Stimulated activated CD8-positive, alpha-beta memory T cell treated with anti-CD3 and anti-CD28 coated beads, Interleukin-15, amount 100 ng/mL, for 48 hours (primary cell): ENCODE measurements around the gene RPS27A.
A peak's percentile ranks its signal among the peaks of the same experiment; 100 is the strongest.
"Not testable (repeated sequence)": the region's sequence is repeated elsewhere in the genome, so short reads cannot be mapped to it uniquely, and the experiment has no call there.

Experiments used
- DNase-seq, 2 donors: peaks; one replicate each; pipeline ENCODE4 v3.0.0-alpha.2; 2020; ENCODE audit warnings: low read depth in 2 of 2

Gene RPS27A

DNA sequence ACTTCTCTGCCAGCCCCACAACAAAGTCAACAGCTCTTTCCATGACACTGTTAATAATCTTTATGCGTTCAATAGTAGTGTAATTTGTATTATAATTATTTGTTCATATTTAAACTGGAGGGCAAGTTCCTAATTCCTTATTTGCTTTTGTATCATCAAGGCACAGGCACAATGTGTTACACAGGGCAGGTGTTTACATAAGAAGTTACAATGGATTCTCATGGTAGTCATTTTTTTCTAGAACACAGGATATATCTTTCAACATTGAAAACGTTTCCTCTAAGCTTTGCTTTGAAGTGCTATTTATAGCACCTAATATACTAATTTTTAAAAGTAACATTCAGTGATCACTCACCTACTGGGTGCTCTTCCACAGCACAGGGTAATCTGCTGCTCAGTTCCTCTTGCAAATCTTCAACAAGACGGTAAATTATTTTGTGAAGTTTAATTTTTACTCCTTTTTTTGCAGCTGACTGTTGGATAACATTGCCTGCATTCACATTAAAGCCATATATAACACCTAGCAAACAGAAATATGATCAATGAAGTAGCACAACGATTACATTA lies 7.3 kb downstream of the RPS27A start:
- DNase-seq = no peak

DNA sequence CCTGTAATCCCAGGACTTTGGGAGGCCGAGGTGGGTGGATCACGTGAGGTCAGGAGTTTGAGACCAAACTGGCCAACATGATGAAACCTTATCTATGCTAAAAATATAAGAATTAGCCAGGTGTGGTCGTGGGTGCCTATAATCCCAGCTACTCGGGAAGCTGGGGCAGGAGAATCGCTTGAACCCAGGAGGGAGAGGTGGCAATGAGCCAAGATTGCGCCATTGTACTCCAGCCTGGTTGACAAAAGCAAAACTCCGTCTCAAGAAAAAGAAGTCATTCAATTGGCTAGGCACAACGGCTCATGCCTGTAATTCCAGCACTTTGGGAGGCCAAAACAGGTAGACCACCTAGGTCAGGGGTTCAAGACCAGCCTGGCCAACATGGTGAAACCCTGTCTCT lies 9.1 kb downstream of the RPS27A start:
- not testable (repeated sequence) for DNase-seq

DNA sequence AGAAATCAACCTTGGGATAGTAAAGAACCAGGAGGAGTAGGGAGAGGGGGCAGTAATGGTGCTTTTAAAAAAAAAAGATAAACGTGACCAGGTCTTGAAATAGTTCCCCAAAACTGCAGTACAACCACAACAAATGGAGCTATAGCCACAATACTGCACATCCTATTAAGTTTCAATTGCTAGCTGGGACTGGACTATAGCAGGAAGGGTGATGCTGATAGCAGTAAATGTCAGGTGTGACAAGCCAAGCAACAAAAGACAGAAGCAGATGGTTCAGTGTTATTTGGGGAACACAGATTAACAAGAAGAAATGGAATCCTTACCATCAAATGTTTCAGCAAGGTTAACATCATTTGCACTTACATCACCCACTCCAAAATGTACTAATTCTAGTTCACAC lies 10.1 kb downstream of the RPS27A start:
- DNase-seq = no peak

DNA sequence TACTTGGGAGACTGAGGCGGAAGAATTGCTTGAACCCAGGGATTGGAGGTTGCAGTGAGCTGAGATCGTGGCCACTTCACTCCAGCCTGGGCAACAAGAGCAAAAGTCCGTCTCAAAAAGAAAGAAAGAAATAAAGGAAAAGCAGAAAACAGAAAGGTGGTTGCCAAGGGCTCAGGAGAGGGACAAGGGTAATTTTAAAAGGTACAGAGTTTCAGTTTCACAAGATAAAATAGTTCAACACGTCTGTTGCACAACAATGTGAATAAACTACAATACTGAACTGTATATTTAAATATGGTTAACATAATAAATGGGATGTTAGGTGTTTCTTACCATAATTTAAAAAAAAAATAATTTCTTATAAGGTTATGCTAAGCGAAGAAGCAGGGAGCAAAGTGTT lies 12.9 kb downstream of the RPS27A start:
- no peak for DNase-seq

DNA sequence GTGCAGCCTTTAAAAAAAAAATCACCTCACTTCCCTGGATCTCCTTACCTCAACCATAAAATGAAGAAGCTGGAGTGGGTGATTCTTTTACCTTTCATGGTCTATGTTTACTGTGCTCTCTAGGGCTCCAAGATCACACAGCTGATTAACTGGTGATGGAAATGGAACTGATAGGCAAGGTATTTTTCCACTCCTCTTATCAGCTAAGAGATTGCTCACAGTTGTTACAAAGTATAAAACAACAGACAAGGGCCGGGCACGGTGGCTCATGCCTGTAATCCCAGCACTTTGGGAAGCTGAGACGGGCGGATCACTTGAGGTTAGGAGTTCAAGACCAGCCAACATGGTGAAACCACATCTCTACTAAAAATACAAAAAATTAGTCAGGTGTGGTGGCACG lies 14.5 kb downstream of the RPS27A start:
- no peak for DNase-seq

DNA sequence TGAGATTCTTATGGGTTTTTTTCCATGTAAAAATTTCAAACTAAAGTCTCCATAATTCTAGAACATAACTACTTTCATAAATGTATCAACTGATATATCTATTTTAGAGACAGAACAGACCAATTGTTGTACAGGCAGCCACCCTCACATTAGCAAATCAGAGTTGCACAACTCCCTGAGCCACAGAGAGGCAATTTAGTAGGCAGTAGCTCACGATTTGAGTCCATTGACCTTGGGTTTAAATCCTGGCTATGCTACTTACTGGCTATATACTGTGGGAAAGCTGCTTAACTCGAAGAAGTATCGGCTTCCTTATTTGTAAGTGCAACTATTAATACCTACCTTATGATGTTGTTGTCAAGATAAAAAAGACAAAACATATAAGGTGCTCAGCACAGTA lies 20.3 kb downstream of the RPS27A start:
- no peak for DNase-seq

DNA sequence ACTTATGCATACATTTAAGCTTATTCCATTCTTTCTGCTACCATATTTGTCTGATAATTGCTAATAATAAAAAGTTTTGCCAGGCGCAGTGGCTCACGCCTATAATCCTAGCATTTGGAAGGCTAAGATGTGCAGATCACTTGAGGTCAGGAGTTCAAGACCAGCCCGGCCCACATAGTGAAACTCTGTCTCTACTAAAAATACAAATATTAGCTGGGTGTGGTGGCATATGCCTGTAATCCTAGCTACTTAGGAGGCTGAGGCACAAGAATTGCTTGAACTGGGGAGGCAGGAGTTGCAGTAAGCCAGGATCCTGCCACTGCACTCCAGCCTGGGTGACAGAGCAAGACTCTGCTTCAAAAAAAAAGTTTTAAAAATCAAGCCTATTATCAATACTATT lies 27.1 kb downstream of the RPS27A start:
- not testable (repeated sequence) for DNase-seq

DNA sequence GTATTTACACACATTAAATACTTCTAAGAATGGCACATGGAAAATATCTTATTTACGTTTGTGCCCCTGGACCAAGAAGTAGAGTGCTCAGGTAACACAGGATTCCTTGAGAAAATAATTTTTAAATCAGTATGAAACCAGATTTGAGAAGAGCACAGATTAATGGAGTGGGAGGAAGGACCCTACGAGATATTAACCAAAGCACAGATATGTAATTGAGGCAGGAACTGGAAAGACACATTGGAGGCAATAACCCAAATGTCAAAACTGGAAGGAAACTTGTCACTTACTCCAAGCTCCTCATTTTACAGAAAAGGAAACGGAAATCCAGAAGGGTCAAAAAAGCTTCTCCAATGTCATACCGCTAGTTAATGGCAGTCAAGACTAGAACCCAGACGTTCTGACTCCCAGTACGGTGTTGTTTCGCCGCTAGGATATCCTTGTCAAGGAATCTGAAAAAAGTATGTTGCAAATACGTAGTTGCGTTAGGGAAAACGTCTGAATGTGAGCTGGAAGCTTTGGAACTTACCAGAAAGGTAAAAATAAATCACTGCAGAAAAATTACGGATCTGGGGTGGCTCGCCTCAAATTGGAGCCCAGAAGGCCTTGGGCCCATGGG lies 35.9 kb downstream of the RPS27A start:
- DNase-seq = no peak

DNA sequence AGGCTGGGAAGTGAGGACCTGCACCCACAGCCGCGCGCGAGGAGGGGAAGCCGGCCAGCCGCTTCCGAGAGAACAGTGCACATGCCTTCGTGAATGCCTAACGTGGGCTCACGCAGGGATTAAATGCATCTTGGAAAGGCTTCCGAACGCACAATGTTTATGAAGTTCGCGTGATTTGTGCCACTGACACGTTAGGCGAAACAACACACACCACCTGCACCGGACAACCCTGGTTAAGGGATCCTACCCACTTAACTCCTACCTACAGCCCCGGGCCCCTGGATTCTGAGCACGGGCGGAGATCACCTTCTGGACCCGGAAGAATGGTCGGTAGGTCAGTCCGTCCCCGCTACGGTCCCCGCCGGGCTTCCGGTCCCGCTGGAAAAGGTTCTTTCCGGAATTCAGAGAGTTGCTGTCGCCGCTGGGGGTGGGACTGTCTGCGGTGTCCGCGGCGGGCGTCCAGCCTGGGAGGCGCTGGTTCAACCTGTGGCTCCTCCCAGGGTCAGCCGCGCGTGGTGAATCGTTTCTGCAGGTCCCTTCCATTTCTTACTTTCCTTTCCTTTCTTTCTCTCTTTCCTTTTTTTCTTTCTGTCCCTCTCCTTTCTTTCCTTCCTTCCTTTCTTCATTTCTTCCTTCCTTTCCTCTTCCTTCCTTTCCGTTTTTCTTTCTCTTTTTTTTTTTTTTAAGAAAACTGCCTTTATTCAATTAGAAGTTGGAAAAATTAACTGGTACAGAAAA lies 36.6 kb downstream of the RPS27A start, which contains the start of gene MTIF2:
Gene MTIF2, minus strand, starts transcription at position 325 of the 738 bp plus-strand sequence. CDS start 5,373 bp downstream, outside the sequence.
- DNase-seq = peak; percentile 90 to 91

DNA sequence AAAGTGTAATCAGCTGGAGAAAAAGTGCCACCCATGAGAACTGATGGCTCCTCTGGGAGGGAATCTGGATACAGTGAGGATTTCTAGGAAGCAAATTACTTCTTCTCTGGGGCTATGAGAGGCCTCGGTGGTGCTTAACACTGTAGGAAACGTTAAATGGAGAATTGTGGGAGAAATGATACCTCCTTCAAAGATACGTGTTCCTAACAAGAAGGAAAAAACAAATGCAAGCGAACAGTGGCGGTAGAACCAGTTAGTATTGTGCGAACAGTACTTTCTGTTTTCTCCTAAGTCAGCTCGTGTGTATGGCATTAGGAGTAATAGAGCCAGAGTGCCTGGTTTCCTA lies 37.1 kb downstream of the RPS27A start:
- no peak for DNase-seq

DNA sequence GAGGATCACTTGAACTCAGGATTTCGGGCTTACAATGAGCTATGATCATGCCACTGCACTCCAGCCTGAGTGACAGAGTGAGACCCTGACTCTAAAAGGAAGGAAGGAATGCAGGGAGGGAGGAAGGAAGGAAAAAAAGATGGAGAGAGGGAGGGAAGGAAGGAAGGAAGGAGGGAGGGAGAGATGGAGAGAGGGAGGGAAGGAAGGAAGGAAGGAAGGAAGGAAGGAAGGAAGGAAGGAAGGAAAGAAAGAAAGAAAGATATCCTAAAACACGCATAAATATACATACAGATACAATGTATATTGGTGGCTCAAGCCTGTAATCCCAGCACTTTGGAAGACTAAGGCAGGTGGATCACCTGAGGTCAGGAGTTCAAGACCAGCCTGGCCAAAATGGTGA lies 41.9 kb downstream of the RPS27A start:
- not testable (repeated sequence) for DNase-seq

DNA sequence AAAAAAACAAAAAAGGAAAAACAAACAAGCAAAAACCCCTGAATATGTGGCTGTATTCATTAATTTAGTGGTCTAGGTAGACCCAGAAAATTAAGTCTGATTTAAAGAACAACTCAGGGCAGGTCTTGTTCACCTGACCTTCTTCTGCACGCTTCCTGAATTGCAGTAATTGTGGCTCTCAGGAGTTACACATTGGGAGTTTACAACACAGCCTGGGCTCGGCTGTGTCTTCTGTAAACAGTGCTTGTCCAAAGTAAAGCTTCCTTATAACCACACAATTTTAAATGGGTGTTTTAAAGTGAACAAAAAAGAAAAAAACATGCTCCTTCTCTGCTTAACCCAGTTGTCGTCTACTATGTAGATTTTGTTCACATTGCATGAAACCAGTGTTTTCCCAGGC lies 44.8 kb downstream of the RPS27A start:
- no peak for DNase-seq

DNA sequence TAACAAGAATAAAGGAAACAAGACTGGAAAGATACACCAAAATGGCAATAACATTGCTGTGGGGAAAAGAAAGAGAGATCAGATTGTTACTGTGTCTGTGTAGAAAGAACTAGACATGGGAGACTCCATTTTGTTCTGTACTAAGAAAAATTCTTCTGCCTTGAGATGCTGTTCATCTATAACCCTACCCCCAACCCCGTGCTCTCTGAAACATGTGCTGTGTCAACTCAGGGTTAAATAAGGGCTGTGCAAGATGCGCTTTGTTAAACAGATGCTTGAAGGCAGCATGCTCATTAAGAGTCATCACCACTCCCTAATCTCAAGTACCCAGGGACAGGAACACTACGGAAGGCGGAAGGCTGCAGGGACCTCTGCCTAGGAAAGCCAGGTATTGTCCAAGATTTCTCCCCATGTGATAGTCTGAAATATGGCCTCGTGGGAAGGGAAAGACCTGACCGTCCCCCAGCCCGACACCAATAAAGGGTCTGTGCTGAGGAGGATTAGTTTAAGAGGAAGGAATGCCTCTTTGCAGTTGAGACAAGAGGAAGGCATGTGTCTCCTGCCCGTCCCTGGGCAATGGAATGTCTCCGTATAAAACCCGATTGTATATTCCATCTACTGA lies 46.8 kb downstream of the RPS27A start:
- not testable (repeated sequence) for DNase-seq

DNA sequence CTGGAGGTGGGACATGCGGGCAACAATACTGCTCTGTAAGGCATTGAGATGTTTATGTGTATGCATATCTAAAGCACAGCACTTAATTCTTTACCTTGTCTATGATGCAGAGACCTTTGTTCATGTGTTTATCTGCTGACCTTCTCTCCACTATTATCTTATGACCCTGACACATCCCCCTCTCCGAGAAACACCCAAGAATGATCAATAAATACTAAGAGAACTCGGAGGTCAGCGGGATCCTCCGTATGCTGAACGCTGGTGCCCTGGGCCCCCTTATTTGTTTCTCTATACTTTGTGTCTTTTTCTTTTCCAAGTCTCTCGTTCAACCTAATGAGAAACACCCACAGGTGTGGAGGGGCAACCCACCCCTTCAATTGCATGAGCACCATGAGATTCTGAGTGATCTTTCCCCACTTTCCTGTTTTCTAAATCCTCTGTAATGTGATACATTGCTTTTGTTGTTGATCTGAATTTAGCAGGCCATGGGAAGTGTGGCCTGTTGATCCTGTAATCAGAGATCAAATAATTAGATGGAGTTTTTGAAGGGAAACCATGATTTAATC lies 47.5 kb downstream of the RPS27A start:
- not testable (repeated sequence) for DNase-seq

DNA sequence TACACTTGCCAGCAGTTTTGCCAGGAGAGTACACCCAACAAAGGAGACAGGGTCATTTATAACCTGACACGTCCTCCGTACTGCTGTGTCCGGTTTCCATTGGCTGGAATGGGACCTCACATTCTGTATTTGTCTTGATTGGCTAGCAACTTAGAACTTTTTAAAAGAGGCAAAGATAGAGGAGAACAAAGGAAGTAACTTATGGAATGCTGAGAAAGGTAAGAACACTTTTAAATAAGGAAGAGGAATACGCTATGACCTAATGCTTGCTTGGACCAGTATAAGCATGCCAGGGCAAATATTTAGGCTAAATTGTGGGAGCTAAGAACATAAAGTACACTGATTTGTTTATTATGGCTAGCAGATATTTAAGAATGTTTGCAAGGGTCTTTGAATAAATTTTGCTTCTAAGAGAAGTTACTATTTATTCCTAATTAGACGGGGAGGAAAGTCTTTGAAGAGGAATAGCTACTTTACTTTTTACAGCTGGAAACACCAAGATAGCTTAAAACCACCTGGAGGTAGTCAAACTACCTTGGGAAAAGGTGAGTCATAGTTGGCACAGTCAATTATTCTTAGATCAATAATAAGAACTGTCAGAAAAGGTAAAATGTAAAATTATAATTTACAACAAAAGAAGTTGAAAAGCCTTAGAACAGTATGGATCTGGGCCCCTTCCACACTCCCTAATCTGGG lies 48.5 kb downstream of the RPS27A start:
- not testable (repeated sequence) for DNase-seq

DNA sequence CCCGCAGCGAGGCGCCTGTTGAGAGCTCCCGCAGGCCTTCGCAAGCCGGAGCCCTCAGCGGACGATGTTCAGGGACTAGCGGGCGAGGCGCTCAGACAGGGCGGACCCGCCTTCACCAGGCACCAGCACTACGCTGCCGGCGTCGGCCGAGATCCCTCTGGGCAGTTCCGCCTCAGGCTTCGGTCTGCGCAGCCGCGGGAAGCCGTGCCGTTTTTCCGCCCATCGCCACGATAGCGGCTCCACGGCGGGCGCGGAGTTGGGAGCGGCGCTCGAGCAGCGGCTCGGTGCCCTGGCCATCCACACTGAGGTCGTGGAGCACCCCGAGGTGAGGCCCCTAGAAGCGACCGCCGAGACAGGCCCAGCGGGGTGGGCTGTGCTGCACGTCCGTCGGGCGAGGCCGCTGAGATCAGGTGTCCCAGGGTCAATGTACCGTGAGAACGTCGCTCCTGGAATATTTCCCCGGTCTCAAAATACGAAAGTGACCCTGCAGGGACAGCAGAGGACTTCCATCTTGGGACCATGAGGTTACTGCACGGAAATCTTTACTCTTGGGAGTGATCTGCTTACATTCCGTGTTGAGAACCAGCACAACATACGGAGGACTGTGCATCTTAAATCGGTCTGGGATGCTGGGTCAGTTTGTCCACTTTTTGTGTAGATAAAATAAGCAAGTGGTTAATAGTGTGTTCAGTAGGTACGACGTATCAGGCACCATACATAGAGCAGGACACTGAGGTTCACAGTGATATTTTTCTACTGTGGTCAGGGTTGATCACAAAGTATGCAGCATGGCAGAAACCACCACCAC lies 49.8 kb downstream of the RPS27A start:
- DNase-seq = peak; percentile 80 to 81

DNA sequence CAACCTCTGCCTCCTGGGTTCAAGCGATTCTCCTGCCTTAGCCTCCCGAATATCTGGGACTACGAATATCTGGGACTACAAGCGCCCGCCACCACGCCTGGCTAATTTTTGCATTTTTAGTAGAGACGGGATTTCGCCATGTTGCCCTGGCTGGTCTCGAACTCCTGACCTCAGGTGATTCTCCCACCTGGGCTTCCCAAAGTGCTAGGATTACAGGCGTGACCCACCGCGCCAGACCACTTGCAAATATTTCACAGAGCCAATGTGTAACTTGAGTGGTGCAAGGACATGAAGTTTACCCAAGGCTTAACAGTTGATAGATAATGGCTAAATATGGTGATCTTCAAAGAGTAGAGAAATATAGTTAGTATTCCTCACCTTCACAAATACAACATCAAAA lies 50.6 kb downstream of the RPS27A start:
- no peak for DNase-seq
